ENCODE data around the gene IGSF11.

GRCh38 chr3:118949113-118949760, 85.4 kb downstream of the IGSF11 start:
- TF ChIP-seq CTCF (IDR thresholded peaks at IDR 0.05) (no peak), POLR2AphosphoS5 (IDR thresholded peaks at IDR 0.05; ENCODE audit: insufficient read depth in 1 of 2, low read depth in 1 of 2) (no peak)

Data from vagina (tissue), 2 donors.